Cardiac fibroblast (primary cell): ENCODE data around the gene DAP.

ENCODE experiments used
- DNase-seq, 2 donors: peaks; one replicate each; pipeline versions ENCODE4 v3.0.0 to v3.0.0-alpha.2; 2010; ENCODE audit warnings: low read depth in 2 of 2
- H3K4me3 ChIP-seq, 2 donors: replicated peaks in 1 of 2; 1 replicate in 1 of 2; 2 replicates in 1 of 2; pipeline ENCODE4 v1.5.1; 2011; ENCODE audit warnings: low read depth in 2 of 2, low read length in 2 of 2, mild to moderate bottlenecking in 2 of 2, moderate library complexity in 1 of 2
- CTCF ChIP-seq: IDR thresholded peaks from one replicate; pipeline ENCODE4 v1.5.1; 2011; ENCODE audit warnings: low read depth, mild to moderate bottlenecking, low read length, inconsistent platforms

Gene DAP

GRCh38 chr5:10712574-10713366, 48.3 kb downstream of the DAP start:
- TF ChIP-seq CTCF = no peak
- no peak for DNase-seq
- H3K4me3 ChIP-seq = no peak overlapping the region

GRCh38 chr5:10711562-10711961, 49.5 kb downstream of the DAP start:
- H3K4me3 ChIP-seq = no peak overlapping the region
- no peak for TF ChIP-seq CTCF
- no peak for DNase-seq

- H3K4me3 ChIP-seq = no peak overlapping the region
- DNase-seq = no peak
- no peak for TF ChIP-seq CTCF
Measured at GRCh38 chr5:10710513-10711128, 50.4 kb downstream of the DAP start.

GRCh38 chr5:10709933-10710332, 51.1 kb downstream of the DAP start:
- no peak for DNase-seq
- H3K4me3 ChIP-seq = no peak overlapping the region
- TF ChIP-seq CTCF = no peak

GRCh38 chr5:10709409-10709808, 51.6 kb downstream of the DAP start:
- no peak for TF ChIP-seq CTCF
- no peak for DNase-seq
- H3K4me3 ChIP-seq = no peak overlapping the region

- no peak overlapping the region for H3K4me3 ChIP-seq
- DNase-seq = no peak
- TF ChIP-seq CTCF = no peak
Measured at GRCh38 chr5:10708189-10708944, 52.7 kb downstream of the DAP start.
